ENCODE data around the gene PELI2.

Gene PELI2

GRCh38 chr14:56131865-56132833 is 13.9 kb downstream of the PELI2 start:
- ATAC-seq, result no peak
- no peak for TF ChIP-seq PPARA (CRISPR knock-in tag; IDR thresholded peaks at IDR 0.05; ENCODE audit: borderline replicate concordance)

GRCh38 chr14:56133547-56133946 is 15.3 kb downstream of the PELI2 start:
- TF ChIP-seq, protein P1, sequence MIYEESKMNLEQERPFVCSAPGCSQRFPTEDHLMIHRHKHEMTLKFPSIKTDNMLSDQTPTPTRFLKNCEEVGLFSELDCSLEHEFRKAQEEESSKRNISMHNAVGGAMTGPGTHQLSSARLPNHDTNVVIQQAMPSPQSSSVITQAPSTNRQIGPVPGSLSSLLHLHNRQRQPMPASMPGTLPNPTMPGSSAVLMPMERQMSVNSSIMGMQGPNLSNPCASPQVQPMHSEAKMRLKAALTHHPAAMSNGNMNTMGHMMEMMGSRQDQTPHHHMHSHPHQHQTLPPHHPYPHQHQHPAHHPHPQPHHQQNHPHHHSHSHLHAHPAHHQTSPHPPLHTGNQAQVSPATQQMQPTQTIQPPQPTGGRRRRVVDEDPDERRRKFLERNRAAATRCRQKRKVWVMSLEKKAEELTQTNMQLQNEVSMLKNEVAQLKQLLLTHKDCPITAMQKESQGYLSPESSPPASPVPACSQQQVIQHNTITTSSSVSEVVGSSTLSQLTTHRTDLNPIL (CRISPR knock-in tag; IDR thresholded peaks at IDR 0.05; ENCODE audit: low read depth), result no peak
- TF ChIP-seq PPARA (CRISPR knock-in tag; IDR thresholded peaks at IDR 0.05; ENCODE audit: borderline replicate concordance) (no peak), BACH2 (CRISPR knock-in tag; IDR thresholded peaks at IDR 0.05; ENCODE audit: borderline replicate concordance) (no peak), GLIS3 (CRISPR knock-in tag; IDR thresholded peaks at IDR 0.05) (no peak), SNAI2 (CRISPR knock-in tag; IDR thresholded peaks at IDR 0.05) (no peak), ZC3H10 (CRISPR knock-in tag; IDR thresholded peaks at IDR 0.05) (no peak), OSR1 (CRISPR knock-in tag; IDR thresholded peaks at IDR 0.05) (no peak), TCF4 (CRISPR knock-in tag; IDR thresholded peaks at IDR 0.05; ENCODE audit: borderline replicate concordance) (no peak), TOX (CRISPR knock-in tag; IDR thresholded peaks at IDR 0.05; ENCODE audit: borderline replicate concordance) (no peak)
- ATAC-seq, result no peak

DNA sequence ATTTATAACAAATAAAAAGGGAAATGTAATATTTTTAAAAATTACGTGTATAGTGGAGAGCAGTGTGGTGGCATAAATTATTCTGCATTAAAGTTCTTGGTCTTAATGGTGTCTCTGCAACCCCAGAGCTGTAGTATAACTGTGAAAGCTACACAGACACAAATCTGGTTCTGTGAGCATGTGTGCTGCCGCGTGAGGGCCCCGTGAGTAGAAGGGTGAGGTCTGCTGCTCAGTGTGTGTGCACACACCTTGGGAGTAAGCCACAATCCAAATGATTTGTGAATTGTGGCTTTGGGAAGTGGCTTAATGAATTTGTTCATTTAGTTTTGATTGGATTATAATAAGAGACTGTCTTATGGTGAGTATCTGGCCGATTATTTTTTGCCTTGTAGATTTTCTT is 16.8 kb downstream of the PELI2 start:
- no peak for ATAC-seq
- no peak for TF ChIP-seq POU6F1 (CRISPR knock-in tag; IDR thresholded peaks at IDR 0.05; ENCODE audit: borderline replicate concordance, low read depth)
- TF ChIP-seq ISL1 (CRISPR knock-in tag; IDR thresholded peaks at IDR 0.05), result no peak
- no peak for TF ChIP-seq ZNF8 (CRISPR knock-in tag; IDR thresholded peaks at IDR 0.05)
- no peak for TF ChIP-seq TCF4 (CRISPR knock-in tag; IDR thresholded peaks at IDR 0.05; ENCODE audit: borderline replicate concordance)
- TF ChIP-seq BACH2 (CRISPR knock-in tag; IDR thresholded peaks at IDR 0.05; ENCODE audit: borderline replicate concordance), result no peak

DNA sequence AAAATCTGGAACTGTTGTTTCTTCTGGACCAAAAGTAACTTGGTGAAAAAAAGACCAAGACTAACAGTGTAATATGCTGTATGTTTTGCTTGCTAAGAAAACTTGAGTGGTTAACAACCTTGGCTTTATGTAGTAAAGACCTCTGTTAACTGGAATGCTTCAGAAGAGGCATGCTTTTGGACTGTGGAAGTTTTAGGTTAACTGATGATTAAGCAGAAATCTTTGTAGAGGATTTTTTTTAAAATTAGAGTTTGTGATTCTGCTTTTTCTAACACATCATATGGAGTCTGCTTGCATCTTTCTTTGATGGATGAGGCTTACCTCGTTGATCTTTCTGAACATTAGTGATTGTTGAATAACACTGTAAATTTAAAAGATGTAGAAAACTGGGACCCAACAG is 17.5 kb downstream of the PELI2 start:
- TF ChIP-seq ZNF70 (CRISPR knock-in tag; IDR thresholded peaks at IDR 0.05) (no peak), ZNF8 (CRISPR knock-in tag; IDR thresholded peaks at IDR 0.05) (no peak), CSDC2 (CRISPR knock-in tag; IDR thresholded peaks at IDR 0.05) (no peak), ZFP30 (CRISPR knock-in tag; IDR thresholded peaks at IDR 0.05) (no peak), TOX (CRISPR knock-in tag; IDR thresholded peaks at IDR 0.05; ENCODE audit: borderline replicate concordance) (no peak), OSR1 (CRISPR knock-in tag; IDR thresholded peaks at IDR 0.05) (no peak), TSHZ2 (CRISPR knock-in tag; IDR thresholded peaks at IDR 0.05) (no peak), ISL1 (CRISPR knock-in tag; IDR thresholded peaks at IDR 0.05) (no peak), PPARA (CRISPR knock-in tag; IDR thresholded peaks at IDR 0.05; ENCODE audit: borderline replicate concordance) (no peak)
- TF ChIP-seq, protein P2, sequence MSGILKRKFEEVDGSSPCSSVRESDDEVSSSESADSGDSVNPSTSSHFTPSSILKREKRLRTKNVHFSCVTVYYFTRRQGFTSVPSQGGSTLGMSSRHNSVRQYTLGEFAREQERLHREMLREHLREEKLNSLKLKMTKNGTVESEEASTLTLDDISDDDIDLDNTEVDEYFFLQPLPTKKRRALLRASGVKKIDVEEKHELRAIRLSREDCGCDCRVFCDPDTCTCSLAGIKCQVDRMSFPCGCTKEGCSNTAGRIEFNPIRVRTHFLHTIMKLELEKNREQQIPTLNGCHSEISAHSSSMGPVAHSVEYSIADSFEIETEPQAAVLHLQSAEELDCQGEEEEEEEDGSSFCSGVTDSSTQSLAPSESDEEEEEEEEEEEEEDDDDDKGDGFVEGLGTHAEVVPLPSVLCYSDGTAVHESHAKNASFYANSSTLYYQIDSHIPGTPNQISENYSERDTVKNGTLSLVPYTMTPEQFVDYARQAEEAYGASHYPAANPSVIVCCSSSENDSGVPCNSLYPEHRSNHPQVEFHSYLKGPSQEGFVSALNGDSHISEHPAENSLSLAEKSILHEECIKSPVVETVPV (CRISPR knock-in tag; IDR thresholded peaks at IDR 0.05), result no peak
- TF ChIP-seq, protein P1 (CRISPR knock-in tag; IDR thresholded peaks at IDR 0.05; ENCODE audit: low read depth), result no peak
- no peak for ATAC-seq

Data from SK-N-SH treated with all-trans-retinoic acid at 6 μM for 48 hours (cell line).